ENCODE results near the gene DYNLT4.
"Not testable (repeated sequence)": the region's sequence is repeated elsewhere in the genome, so short reads cannot be mapped to it uniquely, and the experiment has no call there.

DNA sequence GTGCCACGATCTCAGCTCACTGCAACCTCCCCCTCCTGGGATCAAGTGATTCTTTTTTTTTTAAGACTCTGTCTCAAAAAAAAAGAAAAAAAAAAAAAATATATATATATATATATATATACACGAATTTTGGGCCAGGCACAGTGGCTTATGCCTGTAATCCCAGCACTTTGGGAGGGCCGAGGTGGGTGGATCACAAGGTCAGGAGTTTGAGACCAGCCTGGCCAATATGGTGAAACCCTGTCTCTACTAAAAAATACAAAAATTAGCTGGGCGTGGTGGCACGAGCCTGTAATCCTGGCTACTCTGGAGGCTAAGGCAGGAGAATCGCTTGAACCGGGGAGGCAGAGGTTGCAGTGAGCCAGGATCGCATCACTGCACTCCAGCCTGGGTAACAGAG, 9.3 kb downstream of the DYNLT4 start:
- TF ChIP-seq POLR2AphosphoS5, POLR2A (IDR thresholded peaks at IDR 0.05): not testable (repeated sequence)
- TF ChIP-seq, protein P1, sequence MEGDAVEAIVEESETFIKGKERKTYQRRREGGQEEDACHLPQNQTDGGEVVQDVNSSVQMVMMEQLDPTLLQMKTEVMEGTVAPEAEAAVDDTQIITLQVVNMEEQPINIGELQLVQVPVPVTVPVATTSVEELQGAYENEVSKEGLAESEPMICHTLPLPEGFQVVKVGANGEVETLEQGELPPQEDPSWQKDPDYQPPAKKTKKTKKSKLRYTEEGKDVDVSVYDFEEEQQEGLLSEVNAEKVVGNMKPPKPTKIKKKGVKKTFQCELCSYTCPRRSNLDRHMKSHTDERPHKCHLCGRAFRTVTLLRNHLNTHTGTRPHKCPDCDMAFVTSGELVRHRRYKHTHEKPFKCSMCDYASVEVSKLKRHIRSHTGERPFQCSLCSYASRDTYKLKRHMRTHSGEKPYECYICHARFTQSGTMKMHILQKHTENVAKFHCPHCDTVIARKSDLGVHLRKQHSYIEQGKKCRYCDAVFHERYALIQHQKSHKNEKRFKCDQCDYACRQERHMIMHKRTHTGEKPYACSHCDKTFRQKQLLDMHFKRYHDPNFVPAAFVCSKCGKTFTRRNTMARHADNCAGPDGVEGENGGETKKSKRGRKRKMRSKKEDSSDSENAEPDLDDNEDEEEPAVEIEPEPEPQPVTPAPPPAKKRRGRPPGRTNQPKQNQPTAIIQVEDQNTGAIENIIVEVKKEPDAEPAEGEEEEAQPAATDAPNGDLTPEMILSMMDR (IDR thresholded peaks at IDR 0.05 in 8 of 11, conservative IDR thresholded peaks at IDR 0.05 in 3 of 11), result not testable (repeated sequence)

All from spleen (tissue), 7 donors.